Right lobe of liver (tissue), 4 donors: ENCODE results near the gene BLOC1S5.

ENCODE experiments used
- CTCF ChIP-seq, 4 donors: fragments of 200-600 bp in 3 of 4; fragments of 450-650 bp in 1 of 4; IDR thresholded peaks; one replicate each; pipeline versions ENCODE4 v1.5.1 to v1.8.0; 2016 to 2022; ENCODE audit warnings: antibody characterized with exemption in 4 of 4, mild to moderate bottlenecking in 2 of 4
- POLR2A ChIP-seq: fragments of 450-650 bp; IDR thresholded peaks from one replicate; pipeline ENCODE4 v1.6.1; 2017; ENCODE audit warnings: antibody characterized with exemption, mild to moderate bottlenecking
- donor health status: DM: no; HTN: no; CAD: no.
- donor health status: DM: no; HTN: no; CAD: no.
- donor health status: DM: no; HTN: yes; CAD: no.

- no peak for TF ChIP-seq CTCF (IDR thresholded peaks at IDR 0.05)
- TF ChIP-seq POLR2A: no peak
Measured at GRCh38 chr6:8030920-8031319, 33.3 kb downstream of the BLOC1S5 start.
